ENCODE measurements around the gene ATG5.
"Not testable (repeated sequence)": the region's sequence is repeated elsewhere in the genome, so short reads cannot be mapped to it uniquely, and the experiment has no call there.

DNA sequence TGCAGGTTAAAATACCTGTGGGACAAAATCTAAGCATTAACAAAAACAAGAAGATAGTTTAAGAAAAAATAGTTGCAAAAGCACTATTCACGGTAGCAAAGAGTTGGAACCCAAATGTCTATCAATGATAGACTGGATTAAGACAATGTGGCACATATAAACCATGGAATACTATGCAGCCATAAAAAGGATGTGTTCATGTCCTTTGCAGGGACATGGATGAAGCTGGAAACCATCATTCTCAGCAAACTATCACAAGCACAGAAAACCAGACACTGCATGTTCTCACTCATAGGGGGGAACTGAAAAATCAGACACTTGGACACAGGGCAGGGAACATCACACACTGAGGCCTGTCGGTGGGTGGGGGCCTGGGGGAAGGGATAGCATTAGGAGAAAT is 65.8 kb downstream of the ATG5 start:
- TF ChIP-seq, protein P1, sequence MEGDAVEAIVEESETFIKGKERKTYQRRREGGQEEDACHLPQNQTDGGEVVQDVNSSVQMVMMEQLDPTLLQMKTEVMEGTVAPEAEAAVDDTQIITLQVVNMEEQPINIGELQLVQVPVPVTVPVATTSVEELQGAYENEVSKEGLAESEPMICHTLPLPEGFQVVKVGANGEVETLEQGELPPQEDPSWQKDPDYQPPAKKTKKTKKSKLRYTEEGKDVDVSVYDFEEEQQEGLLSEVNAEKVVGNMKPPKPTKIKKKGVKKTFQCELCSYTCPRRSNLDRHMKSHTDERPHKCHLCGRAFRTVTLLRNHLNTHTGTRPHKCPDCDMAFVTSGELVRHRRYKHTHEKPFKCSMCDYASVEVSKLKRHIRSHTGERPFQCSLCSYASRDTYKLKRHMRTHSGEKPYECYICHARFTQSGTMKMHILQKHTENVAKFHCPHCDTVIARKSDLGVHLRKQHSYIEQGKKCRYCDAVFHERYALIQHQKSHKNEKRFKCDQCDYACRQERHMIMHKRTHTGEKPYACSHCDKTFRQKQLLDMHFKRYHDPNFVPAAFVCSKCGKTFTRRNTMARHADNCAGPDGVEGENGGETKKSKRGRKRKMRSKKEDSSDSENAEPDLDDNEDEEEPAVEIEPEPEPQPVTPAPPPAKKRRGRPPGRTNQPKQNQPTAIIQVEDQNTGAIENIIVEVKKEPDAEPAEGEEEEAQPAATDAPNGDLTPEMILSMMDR (IDR thresholded peaks at IDR 0.05), result not testable (repeated sequence)
- not testable (repeated sequence) for TF ChIP-seq EP300, POLR2A (IDR thresholded peaks at IDR 0.05)
